Fibroblast of lung (primary cell): ENCODE data around the gene JPT1. TPM values are rescaled to one million over a fixed set of nuclear protein-coding genes. Genes with fewer than 3 reads are reported as not detected.

Experiments used
- DNase-seq, 2 donors: peaks; one replicate each; pipeline versions ENCODE4 v3.0.0 to v3.0.0-alpha.2; 2010; ENCODE audit warnings: low read depth in 2 of 2
- H2AFZ ChIP-seq: 2 replicates; pipeline ENCODE4 v1.5.1; 2012; ENCODE audit warnings: low read length, control low read depth, inconsistent platforms
- H3K27ac ChIP-seq: 2 replicates; pipeline ENCODE4 v1.5.1; 2011; ENCODE audit warnings: low read length, control low read depth; ENCODE audit not compliant: insufficient read depth
- H3K27me3 ChIP-seq: 2 replicates; pipeline ENCODE4 v1.5.1; 2011; ENCODE audit warnings: mild to moderate bottlenecking, low read length; ENCODE audit not compliant: control insufficient read depth, insufficient read depth
- H3K36me3 ChIP-seq: 2 replicates; pipeline ENCODE4 v1.5.1; 2011; ENCODE audit warnings: low read length; ENCODE audit not compliant: control insufficient read depth, insufficient read depth
- H3K4me1 ChIP-seq: 2 replicates; pipeline ENCODE4 v1.5.1; 2011; ENCODE audit warnings: low read length; ENCODE audit not compliant: control insufficient read depth, insufficient read depth; ENCODE audit errors: extremely low read depth
- H3K4me2 ChIP-seq: 2 replicates; pipeline ENCODE4 v1.5.1; 2011; ENCODE audit warnings: low read length, control low read depth; ENCODE audit not compliant: insufficient read depth; ENCODE audit errors: extremely low read depth
- H3K4me3 ChIP-seq, 4 experiments: fragments of 200-600 bp in 1 of 4; sonication (generic) in 1 of 4; replicated peaks in 1 of 4; 2 replicates each; pipeline ENCODE4 v1.5.1; 2011 to 2016; ENCODE audit warnings: low read length in 4 of 4, low read depth in 3 of 4, mild to moderate bottlenecking in 3 of 4, control low read depth in 2 of 4, inconsistent platforms in 1 of 4, mixed read lengths in 1 of 4; ENCODE audit not compliant: insufficient read depth in 1 of 4; ENCODE audit errors: control extremely low read depth in 1 of 4
- H3K79me2 ChIP-seq: 2 replicates; pipeline ENCODE4 v1.5.1; 2012; ENCODE audit warnings: mild to moderate bottlenecking, low read length, inconsistent platforms; ENCODE audit not compliant: control insufficient read depth, insufficient read depth
- H3K9ac ChIP-seq: 2 replicates; pipeline ENCODE4 v1.5.1; 2011; ENCODE audit warnings: mild to moderate bottlenecking, low read length, control low read depth; ENCODE audit not compliant: insufficient read depth
- H3K9me3 ChIP-seq: 2 replicates; pipeline ENCODE4 v1.5.1; 2012; ENCODE audit warnings: low read depth, low read length; ENCODE audit not compliant: control insufficient read depth, insufficient read depth
- H4K20me1 ChIP-seq: 2 replicates; pipeline ENCODE4 v1.5.1; 2011; ENCODE audit warnings: low read length; ENCODE audit not compliant: control insufficient read depth, insufficient read depth; ENCODE audit errors: extremely low read depth
- CTCF ChIP-seq, 2 donors: IDR thresholded peaks in 1 of 2; conservative IDR thresholded peaks in 1 of 2; 1 replicate in 1 of 2; 2 replicates in 1 of 2; pipeline ENCODE4 v1.5.1; 2011 to 2012; ENCODE audit warnings: low read length in 2 of 2, control low read depth in 1 of 2, inconsistent platforms in 1 of 2, low read depth in 1 of 2, mild to moderate bottlenecking in 1 of 2
- EZH2 ChIP-seq: IDR thresholded peaks from 2 replicates; pipeline ENCODE4 v1.5.1; 2012; ENCODE audit warnings: low read length, control low read depth, mild to moderate bottlenecking; ENCODE audit errors: missing control alignments
- polyA plus RNA-seq, 2 donors: library from polyadenylated mRNA; depleted of rRNA in 1 of 2; stranded (reverse) in 1 of 2; unstranded in 1 of 2; fragments of >200 nt; gene quantifications; 2 replicates each; pipeline ENCODE4 v1.2.1, GENCODE V29; 2011 to 2012; ENCODE audit warnings: missing spikeins in 1 of 2
- total RNA-seq: library from RNA; depleted of rRNA; stranded (reverse); fragments of >200 nt; gene quantifications from 2 replicates; pipeline ENCODE4 v1.2.1, GENCODE V29; 2014

The JPT1 gene
- total and polyA plus RNA-seq, 2 donors (not counting 1 experiment from before 2014, with no cell fraction given), result 78.8 to 142 TPM

GRCh38 chr17:75098861-75099260 is 55.5 kb downstream of the JPT1 start:
- H4K20me1 ChIP-seq, result no peaks in the 10 kb centered on the region
- H3K27ac ChIP-seq, result no peak overlapping the region
- no peak for DNase-seq
- H3K27me3 ChIP-seq, result no peaks in the 10 kb centered on the region
- H3K4me1 ChIP-seq, result peaks cover 4% of the 10 kb centered on the region
- no peak overlapping the region for H3K4me3 ChIP-seq
- H3K9ac ChIP-seq, result no peak overlapping the region
- no peak overlapping the region for H3K4me2 ChIP-seq
- H3K36me3 ChIP-seq, result no peaks in the 10 kb centered on the region
- no peaks in the 10 kb centered on the region for H3K79me2 ChIP-seq
- TF ChIP-seq CTCF (conservative IDR thresholded peaks at IDR 0.05 in 1 of 2, IDR thresholded peaks at IDR 0.05 in 1 of 2; ENCODE audit: low read depth in 1 of 2, low read length in 2 of 2) (no peak), EZH2 (no peak)
- H2AFZ ChIP-seq, result no peak overlapping the region
- H3K9me3 ChIP-seq, result no peaks in the 10 kb centered on the region

- no peak overlapping the region for H3K9ac ChIP-seq
- no peaks in the 10 kb centered on the region for H4K20me1 ChIP-seq
- no peaks in the 10 kb centered on the region for H3K36me3 ChIP-seq
- peaks cover 4% of the 10 kb centered on the region for H3K4me1 ChIP-seq
- TF ChIP-seq EZH2 (no peak), CTCF (conservative IDR thresholded peaks at IDR 0.05 in 1 of 2, IDR thresholded peaks at IDR 0.05 in 1 of 2; ENCODE audit: low read depth in 1 of 2, low read length in 2 of 2) (no peak)
- no peak for DNase-seq
- no peak overlapping the region for H3K4me2 ChIP-seq
- no peak overlapping the region for H3K27ac ChIP-seq
- H3K9me3 ChIP-seq, result no peaks in the 10 kb centered on the region
- H2AFZ ChIP-seq, result no peak overlapping the region
- H3K27me3 ChIP-seq, result no peaks in the 10 kb centered on the region
- H3K4me3 ChIP-seq, result no peak overlapping the region
- no peaks in the 10 kb centered on the region for H3K79me2 ChIP-seq
Observed at GRCh38 chr17:75097865-75098264, 56.4 kb downstream of the JPT1 start.

GRCh38 chr17:75096082-75096625 is 58.2 kb downstream of the JPT1 start:
- Histone ChIP-seq H3K4me2 (no peak overlapping the region), H2AFZ (no peak overlapping the region), H3K79me2 (no peaks in the 10 kb centered on the region), H3K27ac (no peak overlapping the region), H3K9ac (no peak overlapping the region), H3K4me3 (no peak overlapping the region), H3K36me3 (no peaks in the 10 kb centered on the region), H3K27me3 (no peaks in the 10 kb centered on the region), H3K9me3 (no peaks in the 10 kb centered on the region), H4K20me1 (no peaks in the 10 kb centered on the region), H3K4me1 (peaks cover 8% of the 10 kb centered on the region)
- TF ChIP-seq EZH2, result no peak
- no peak for TF ChIP-seq CTCF (conservative IDR thresholded peaks at IDR 0.05 in 1 of 2, IDR thresholded peaks at IDR 0.05 in 1 of 2; ENCODE audit: low read depth in 1 of 2, low read length in 2 of 2)
- DNase-seq, result peak; percentile 62 to 81
